Measurements from ENCODE around the gene SLC4A9.
A peak's percentile ranks its signal among the peaks of the same experiment; 100 is the strongest.

SLC4A9 gene

DNA sequence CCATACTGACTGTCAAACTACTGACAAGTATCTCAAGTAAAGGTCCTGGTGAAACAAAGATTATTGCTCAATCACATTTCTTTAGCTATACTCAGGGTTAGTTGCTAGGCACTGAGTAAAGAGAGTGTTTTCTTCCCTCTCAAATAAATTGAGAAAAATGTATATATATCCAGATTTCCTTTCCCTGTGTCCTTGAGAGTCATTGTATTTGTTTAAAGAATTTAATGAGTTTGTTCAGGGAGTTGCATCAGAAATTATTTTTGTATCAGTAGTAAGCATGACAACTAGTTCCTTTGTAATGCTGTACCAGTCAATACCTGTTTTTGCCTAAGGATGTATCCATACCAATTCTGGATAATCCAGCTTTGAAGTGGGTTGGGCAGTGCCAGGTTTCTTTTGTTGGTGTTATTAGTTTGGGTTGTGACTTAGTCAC, 38.4 kb downstream of the SLC4A9 start:
- Mint-ChIP-seq H3K4me3 (no peak overlapping the region), H3K36me3 (ENCODE audit: low read depth) (no peaks in the 10 kb centered on the region), H3K4me1 (peaks cover 8% of the 10 kb centered on the region), H3K9me3 (no peaks in the 10 kb centered on the region), H3K27me3 (ENCODE audit: low read depth) (no peaks in the 10 kb centered on the region), H3K27ac (no peak overlapping the region)
- TF ChIP-seq, protein P1, sequence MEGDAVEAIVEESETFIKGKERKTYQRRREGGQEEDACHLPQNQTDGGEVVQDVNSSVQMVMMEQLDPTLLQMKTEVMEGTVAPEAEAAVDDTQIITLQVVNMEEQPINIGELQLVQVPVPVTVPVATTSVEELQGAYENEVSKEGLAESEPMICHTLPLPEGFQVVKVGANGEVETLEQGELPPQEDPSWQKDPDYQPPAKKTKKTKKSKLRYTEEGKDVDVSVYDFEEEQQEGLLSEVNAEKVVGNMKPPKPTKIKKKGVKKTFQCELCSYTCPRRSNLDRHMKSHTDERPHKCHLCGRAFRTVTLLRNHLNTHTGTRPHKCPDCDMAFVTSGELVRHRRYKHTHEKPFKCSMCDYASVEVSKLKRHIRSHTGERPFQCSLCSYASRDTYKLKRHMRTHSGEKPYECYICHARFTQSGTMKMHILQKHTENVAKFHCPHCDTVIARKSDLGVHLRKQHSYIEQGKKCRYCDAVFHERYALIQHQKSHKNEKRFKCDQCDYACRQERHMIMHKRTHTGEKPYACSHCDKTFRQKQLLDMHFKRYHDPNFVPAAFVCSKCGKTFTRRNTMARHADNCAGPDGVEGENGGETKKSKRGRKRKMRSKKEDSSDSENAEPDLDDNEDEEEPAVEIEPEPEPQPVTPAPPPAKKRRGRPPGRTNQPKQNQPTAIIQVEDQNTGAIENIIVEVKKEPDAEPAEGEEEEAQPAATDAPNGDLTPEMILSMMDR (IDR thresholded peaks at IDR 0.05; ENCODE audit: unreplicated experiment in 3 of 3) = no peak

DNA sequence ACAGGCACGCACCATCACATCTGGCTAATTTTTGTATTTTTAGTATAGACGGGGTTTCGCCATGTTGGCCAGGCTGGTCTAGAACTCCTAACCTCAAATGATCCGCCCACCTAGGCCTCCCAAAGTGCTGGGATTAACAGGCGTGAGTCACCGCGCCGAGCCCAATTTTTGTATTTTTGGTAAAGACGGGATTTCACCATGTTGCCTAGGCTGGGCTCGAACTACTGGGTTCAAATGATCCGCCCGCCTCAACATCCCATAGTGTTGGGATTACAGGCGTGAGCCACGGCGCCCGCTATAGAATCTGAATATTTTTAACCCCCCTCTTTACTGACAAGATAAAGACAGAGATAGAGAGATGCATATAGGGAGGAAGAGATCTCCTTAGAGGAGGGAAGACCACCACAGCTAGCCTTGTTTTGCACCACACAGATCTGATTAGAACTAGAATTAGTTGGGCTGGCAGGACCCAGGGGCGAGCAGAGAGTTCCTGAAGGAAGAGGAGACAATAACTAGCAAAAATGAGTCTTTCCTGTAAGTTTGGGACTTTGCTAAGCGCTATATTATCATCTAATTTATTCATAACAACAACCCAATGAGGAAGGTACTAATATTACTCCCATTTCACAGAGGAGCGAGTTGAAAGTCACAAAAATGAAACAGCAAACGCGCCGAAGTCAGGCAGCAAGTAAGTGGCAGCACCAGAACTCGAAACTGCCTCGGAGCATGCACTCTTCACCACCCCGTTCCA, 40.2 kb downstream of the SLC4A9 start:
- H3K36me3 Mint-ChIP-seq (ENCODE audit: low read depth) = peaks cover 11% of the 10 kb centered on the region
- peaks cover 22% of the 10 kb centered on the region for H3K4me1 Mint-ChIP-seq
- H3K9me3 Mint-ChIP-seq = no peaks in the 10 kb centered on the region
- TF ChIP-seq, protein P1 (IDR thresholded peaks at IDR 0.05; ENCODE audit: unreplicated experiment in 3 of 3) = no peak
- H3K4me3 Mint-ChIP-seq = no peak overlapping the region
- no peaks in the 10 kb centered on the region for H3K27me3 Mint-ChIP-seq (ENCODE audit: low read depth)
- peak overlapping the region in 2 of 3 experiments; percentile 86 to 89 for H3K27ac Mint-ChIP-seq

DNA sequence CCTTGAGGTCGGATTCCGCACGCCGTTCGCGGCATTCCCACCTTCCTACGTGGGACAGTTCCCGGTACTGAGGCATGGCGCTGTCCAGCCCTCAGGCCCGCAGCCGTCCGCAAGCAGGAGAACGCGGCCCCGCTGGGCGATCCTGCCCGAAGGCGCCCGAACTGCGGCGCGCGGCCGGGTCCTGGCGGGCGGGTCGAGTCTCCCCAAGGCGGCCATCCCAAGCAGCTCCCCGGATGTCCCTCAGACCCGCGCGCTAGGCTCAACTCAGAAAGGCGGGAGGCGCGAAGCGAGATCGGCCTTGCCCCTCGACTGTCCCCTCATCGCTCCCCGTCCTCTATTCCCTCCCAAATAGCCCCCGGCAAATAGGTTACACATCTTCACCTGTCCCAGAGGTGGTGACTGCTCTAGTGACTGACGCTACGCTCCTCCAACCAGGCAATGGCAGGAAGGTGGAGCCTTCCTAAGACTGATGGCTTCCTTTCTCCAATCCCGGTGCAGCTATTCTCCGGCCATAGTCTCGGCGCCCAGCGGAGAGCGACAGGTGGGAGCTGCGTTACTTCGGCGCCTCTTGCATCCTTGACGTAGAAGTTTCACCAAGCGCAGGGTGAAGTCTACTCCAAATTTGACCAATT, 40.9 kb downstream of the SLC4A9 start:
- peak overlapping the region in 2 of 3 experiments; percentile 86 to 89 for H3K27ac Mint-ChIP-seq
- no peak overlapping the region for H3K4me3 Mint-ChIP-seq
- H3K36me3 Mint-ChIP-seq (ENCODE audit: low read depth) = peaks cover 12% of the 10 kb centered on the region
- no peaks in the 10 kb centered on the region for H3K27me3 Mint-ChIP-seq (ENCODE audit: low read depth)
- peaks cover 24% of the 10 kb centered on the region for H3K4me1 Mint-ChIP-seq
- TF ChIP-seq, protein P1 (IDR thresholded peaks at IDR 0.05; ENCODE audit: unreplicated experiment in 3 of 3) = no peak
- H3K9me3 Mint-ChIP-seq = no peaks in the 10 kb centered on the region

DNA sequence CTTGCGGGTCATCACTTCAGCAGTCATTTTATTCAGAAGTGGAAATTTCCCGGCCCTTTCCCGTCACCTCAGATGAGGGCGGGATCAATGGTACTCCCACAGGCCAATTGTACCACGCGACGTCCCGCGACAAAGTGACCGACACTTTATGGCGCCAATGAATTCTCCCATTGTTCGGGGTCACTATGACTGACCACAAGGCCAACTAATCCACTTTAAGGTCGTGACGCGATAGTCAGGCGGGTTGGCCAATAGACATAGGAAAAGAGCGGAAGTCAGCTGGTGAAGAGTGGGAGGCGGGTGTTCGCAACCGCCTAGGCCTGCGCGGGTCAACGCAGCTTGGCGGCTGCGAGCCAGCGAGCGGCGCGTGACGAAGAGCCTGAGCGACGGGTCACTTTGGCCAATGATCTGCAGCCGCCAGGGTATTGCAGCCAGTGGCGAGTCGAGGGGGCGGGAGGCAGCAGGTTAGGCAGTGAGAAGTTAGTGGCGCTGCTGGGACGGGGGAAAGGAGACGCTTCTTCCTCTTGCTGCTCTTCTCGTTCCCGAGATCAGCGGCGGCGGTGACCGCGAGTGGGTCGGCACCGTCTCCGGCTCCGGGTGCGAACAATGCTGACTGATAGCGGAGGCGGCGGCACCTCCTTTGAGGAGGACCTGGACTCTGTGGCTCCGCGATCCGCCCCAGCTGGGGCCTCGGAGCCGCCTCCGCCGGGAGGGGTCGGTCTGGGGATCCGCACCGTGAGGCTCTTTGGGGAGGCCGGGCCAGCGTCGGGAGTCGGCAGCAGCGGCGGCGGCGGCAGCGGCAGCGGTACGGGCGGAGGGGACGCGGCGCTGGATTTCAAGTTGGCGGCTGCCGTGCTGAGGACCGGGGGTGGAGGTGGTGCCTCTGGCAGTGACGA, 41.6 kb downstream of the SLC4A9 start, which contains the start of gene ANKHD1:
Gene ANKHD1, plus strand, starts transcription at position 472 of the 896 bp plus-strand sequence. Its CDS starts 135 bp downstream, at position 607.
- peaks cover 24% of the 10 kb centered on the region for H3K4me1 Mint-ChIP-seq
- no peak within 1 kb of the TSS for H3K4me3 Mint-ChIP-seq
- H3K27me3 Mint-ChIP-seq (ENCODE audit: low read depth) = no peaks in the 10 kb centered on the region
- no peaks in the 10 kb centered on the region for H3K9me3 Mint-ChIP-seq
- TF ChIP-seq, protein P1 (IDR thresholded peaks at IDR 0.05; ENCODE audit: unreplicated experiment in 3 of 3) = no peak
- peak within 1 kb of the TSS in 1 of 3 experiments; percentile 85 for H3K27ac Mint-ChIP-seq
- peaks cover 17% of the 10 kb centered on the region for H3K36me3 Mint-ChIP-seq (ENCODE audit: low read depth)

DNA sequence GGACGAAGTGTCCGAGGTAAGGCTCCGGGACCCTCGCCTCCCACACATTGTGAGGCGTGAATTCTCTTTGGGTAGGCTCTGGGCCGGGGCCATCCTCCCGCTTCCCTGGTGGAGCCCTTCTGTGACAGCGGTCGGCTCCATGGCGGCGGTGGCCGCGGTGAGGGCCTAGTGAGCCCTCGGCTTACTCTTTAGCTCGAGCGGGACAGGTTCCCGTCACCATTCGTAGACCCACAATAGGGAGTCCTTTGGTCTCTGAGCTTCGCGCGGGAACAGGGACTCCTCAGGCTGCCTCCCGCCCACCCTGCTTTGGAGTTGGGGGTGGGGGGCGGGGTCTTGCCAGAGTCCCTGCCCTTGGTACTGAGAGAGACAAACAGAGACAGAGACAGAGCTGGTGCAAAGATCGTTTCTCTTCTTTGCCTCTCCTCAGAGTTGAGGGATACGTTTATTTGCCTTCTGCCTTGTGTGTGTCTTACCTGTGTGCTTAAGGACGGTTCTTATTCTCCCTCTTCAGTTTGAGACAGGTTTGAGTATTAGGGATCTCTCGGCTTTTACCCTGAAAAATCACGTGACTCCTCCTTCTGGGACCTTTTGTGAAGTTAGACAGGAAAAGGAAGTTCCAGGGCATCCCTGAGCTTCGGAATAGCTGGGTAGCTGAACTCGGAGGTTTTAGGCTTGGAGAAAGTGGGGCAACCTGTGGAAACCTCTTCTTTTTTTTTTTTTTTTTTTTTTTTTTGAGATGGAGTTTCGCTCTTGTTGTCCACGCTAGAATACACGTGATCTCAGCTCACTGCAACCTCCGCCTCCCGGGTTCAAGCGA, 42.5 kb downstream of the SLC4A9 start:
- H3K4me3 Mint-ChIP-seq = no peak overlapping the region

More for the DNA sequence above, 42.5 kb downstream of the SLC4A9 start:
- H3K4me1 Mint-ChIP-seq = peaks cover 24% of the 10 kb centered on the region
- TF ChIP-seq, protein P1 (IDR thresholded peaks at IDR 0.05; ENCODE audit: unreplicated experiment in 3 of 3) = no peak
- H3K27ac Mint-ChIP-seq = peak overlapping the region in 1 of 3 experiments; percentile 85
- H3K9me3 Mint-ChIP-seq = no peaks in the 10 kb centered on the region
- H3K27me3 Mint-ChIP-seq (ENCODE audit: low read depth) = no peaks in the 10 kb centered on the region
- peaks cover 17% of the 10 kb centered on the region for H3K36me3 Mint-ChIP-seq (ENCODE audit: low read depth)
